Measurements from ENCODE around the gene EVI2A. TPM values are rescaled to one million over a fixed set of nuclear protein-coding genes. Genes with fewer than 3 reads are reported as not detected.

Gene EVI2A
- total RNA-seq, 1 experiment from 2014 or later, result not detected

- no peaks in the 10 kb centered on the region for H3K9me2 ChIP-seq (ENCODE audit: insufficient read depth)
- H2AFZ ChIP-seq (ENCODE audit: low read depth, low read length, poor library complexity, severe bottlenecking), result no peak overlapping the region
- RAD21 ChIA-PET (ENCODE audit: low non-redundant PET in 1 of 2, low total read pairs in 2 of 2, uncharacterized antibody in 2 of 2, unreplicated experiment in 2 of 2), result no interaction called here
- ATAC-seq (no peak), DNase-seq (ENCODE audit: low read depth, low spot score) (no peak)
- CTCF ChIA-PET, result no interaction called here
- H3K4me3 ChIP-seq (replicated peaks in 1 of 2; ENCODE audit: low read depth in 1 of 2, low read length in 2 of 2), result no peak overlapping the region
- H3K4me1 ChIP-seq (ENCODE audit: control insufficient read depth in 1 of 2, insufficient read depth in 2 of 2, low read length in 2 of 2), result no peaks in the 10 kb centered on the region
- POLR2A ChIA-PET, result no interaction called here
- H3K27ac ChIP-seq (ENCODE audit: low read depth, low read length), result no peak overlapping the region
- BruUV-seq (replicated peaks), result no TSS peak
- peaks cover 0 to 4% of the 10 kb centered on the region in 2 experiments; a peak in 1 of 4 replicates for H3K36me3 ChIP-seq (ENCODE audit: control insufficient read depth in 1 of 2, insufficient read depth in 2 of 2, low read length in 2 of 2)
- H3K27me3 ChIP-seq (ENCODE audit: insufficient read depth, low read length), result no peaks in the 10 kb centered on the region
- no peaks in the 10 kb centered on the region for H3K79me2 ChIP-seq (ENCODE audit: insufficient read depth, low read length)
- H3K9me3 ChIP-seq (ENCODE audit: control insufficient read depth in 1 of 2, insufficient read depth in 1 of 2, low read depth in 1 of 2, low read length in 2 of 2), result no peaks in the 10 kb centered on the region
- no peaks in the 10 kb centered on the region; the same call in 1 of the 2 replicates for H4K20me1 ChIP-seq (ENCODE audit: insufficient read depth)
- H3K9ac ChIP-seq (ENCODE audit: low read length), result no peak overlapping the region
- intact Hi-C loops (cut with micrococcal nuclease), result no loop called here
- no peak overlapping the region for H3K4me2 ChIP-seq (ENCODE audit: low read length)
- TF ChIP-seq RAD21 (IDR thresholded peaks at IDR 0.05; ENCODE audit: low read depth), result no peak
- no peak for TF ChIP-seq FOSL1 (IDR thresholded peaks at IDR 0.05; ENCODE audit: low read depth)
- TF ChIP-seq, protein P1, sequence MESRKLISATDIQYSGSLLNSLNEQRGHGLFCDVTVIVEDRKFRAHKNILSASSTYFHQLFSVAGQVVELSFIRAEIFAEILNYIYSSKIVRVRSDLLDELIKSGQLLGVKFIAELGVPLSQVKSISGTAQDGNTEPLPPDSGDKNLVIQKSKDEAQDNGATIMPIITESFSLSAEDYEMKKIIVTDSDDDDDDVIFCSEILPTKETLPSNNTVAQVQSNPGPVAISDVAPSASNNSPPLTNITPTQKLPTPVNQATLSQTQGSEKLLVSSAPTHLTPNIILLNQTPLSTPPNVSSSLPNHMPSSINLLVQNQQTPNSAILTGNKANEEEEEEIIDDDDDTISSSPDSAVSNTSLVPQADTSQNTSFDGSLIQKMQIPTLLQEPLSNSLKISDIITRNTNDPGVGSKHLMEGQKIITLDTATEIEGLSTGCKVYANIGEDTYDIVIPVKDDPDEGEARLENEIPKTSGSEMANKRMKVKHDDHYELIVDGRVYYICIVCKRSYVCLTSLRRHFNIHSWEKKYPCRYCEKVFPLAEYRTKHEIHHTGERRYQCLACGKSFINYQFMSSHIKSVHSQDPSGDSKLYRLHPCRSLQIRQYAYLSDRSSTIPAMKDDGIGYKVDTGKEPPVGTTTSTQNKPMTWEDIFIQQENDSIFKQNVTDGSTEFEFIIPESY (IDR thresholded peaks at IDR 0.05; ENCODE audit: extremely low read depth, insufficient replicate concordance, low read length), result no peak
- no peak for TF ChIP-seq SRF (IDR thresholded peaks at IDR 0.05; ENCODE audit: low read depth)
Observed at GRCh38 chr17:31328160-31328535, 6.7 kb upstream of the EVI2A start.

DNA sequence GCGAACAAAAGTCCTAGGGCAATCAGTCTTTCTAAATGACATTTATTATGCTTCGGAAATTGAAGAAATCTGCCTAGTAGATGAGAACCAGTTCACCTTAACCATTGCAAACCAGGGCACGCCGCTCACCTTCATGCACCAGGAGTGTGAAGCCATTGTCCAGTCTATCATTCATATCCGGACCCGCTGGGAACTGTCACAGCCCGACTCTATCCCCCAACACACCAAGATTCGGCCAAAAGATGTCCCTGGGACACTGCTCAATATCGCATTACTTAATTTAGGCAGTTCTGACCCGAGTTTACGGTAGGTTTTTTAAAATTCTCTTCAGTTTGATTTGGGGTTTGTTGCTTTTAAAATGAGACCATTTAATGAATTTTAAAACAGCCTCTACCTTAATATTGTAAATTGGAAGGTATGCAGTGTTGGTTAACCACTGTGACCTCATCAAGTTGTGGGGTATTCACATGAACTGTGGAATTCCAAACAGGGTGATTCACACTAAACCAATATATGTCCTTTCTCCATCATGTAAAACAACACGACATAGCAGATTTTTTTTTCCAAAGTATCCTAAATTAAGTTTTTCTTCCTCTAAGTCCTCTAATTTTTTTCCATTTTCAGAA lies 6.2 kb upstream of the EVI2A start:
- intact Hi-C loops (cut with micrococcal nuclease), result no loop called here
- Histone ChIP-seq H3K9me3 (ENCODE audit: control insufficient read depth in 1 of 2, insufficient read depth in 1 of 2, low read depth in 1 of 2, low read length in 2 of 2) (no peaks in the 10 kb centered on the region), H3K9me2 (ENCODE audit: insufficient read depth) (no peaks in the 10 kb centered on the region), H3K4me3 (replicated peaks in 1 of 2; ENCODE audit: low read depth in 1 of 2, low read length in 2 of 2) (no peak overlapping the region), H3K27me3 (ENCODE audit: insufficient read depth, low read length) (no peaks in the 10 kb centered on the region), H3K4me1 (ENCODE audit: control insufficient read depth in 1 of 2, insufficient read depth in 2 of 2, low read length in 2 of 2) (no peaks in the 10 kb centered on the region), H3K4me2 (ENCODE audit: low read length) (no peak overlapping the region), H4K20me1 (ENCODE audit: insufficient read depth) (no peaks in the 10 kb centered on the region; the same call in 1 of the 2 replicates), H3K27ac (ENCODE audit: low read depth, low read length) (no peak overlapping the region), H3K79me2 (ENCODE audit: insufficient read depth, low read length) (no peaks in the 10 kb centered on the region), H3K9ac (ENCODE audit: low read length) (no peak overlapping the region), H2AFZ (ENCODE audit: low read depth, low read length, poor library complexity, severe bottlenecking) (no peak overlapping the region), H3K36me3 (ENCODE audit: control insufficient read depth in 1 of 2, insufficient read depth in 2 of 2, low read length in 2 of 2) (peaks cover 0 to 4% of the 10 kb centered on the region in 2 experiments; a peak in 1 of 4 replicates)
- DNase-seq (ENCODE audit: low read depth, low spot score), result no peak
- BruUV-seq (replicated peaks), result no TSS peak
- ChIA-PET RAD21 (ENCODE audit: low non-redundant PET in 1 of 2, low total read pairs in 2 of 2, uncharacterized antibody in 2 of 2, unreplicated experiment in 2 of 2) (no interaction called here), POLR2A (no interaction called here), CTCF (no interaction called here)
- TF ChIP-seq ZFX (IDR thresholded peaks at IDR 0.05) (no peak), SRF (IDR thresholded peaks at IDR 0.05; ENCODE audit: low read depth) (no peak), CBX3 (IDR thresholded peaks at IDR 0.05; ENCODE audit: low read depth) (no peak), RAD21 (IDR thresholded peaks at IDR 0.05; ENCODE audit: low read depth) (no peak), CTCF (IDR thresholded peaks at IDR 0.05 in 2 of 3, conservative IDR thresholded peaks at IDR 0.05 in 1 of 3; ENCODE audit: borderline replicate concordance in 1 of 3, insufficient read depth in 1 of 3, low read depth in 2 of 3, low read length in 2 of 3) (no peak), SIN3A (IDR thresholded peaks at IDR 0.05; ENCODE audit: low read depth) (no peak), MAX (IDR thresholded peaks at IDR 0.05) (no peak)
- TF ChIP-seq, protein P1 (IDR thresholded peaks at IDR 0.05; ENCODE audit: extremely low read depth, insufficient replicate concordance, low read length), result no peak
- no peak for ATAC-seq
